HepG2 (cell line): Measurements from ENCODE around the gene IFIT3. TPM values are rescaled to one million over a fixed set of nuclear protein-coding genes. Genes with fewer than 3 reads are reported as not detected.

Experiments
- AHR ChIP-seq: IDR thresholded peaks from 2 replicates; pipeline ENCODE4 v1.6.1; 2018; ENCODE audit warnings: missing genetic modification reagents, missing compliant biosample characterization
- ARNTL ChIP-seq: sonication (generic); formaldehyde crosslinking; IDR thresholded peaks from 2 replicates; pipeline ENCODE4 v1.4.0; 2020; ENCODE audit warnings: mild to moderate bottlenecking, missing genetic modification reagents
- BORCS8-MEF2B ChIP-seq: sonication (generic); formaldehyde crosslinking; IDR thresholded peaks from 2 replicates; pipeline ENCODE4 v1.8.0; 2022; ENCODE audit warnings: mild to moderate bottlenecking, missing genetic modification reagents
- DNMT1 ChIP-seq: sonication (generic); formaldehyde crosslinking; IDR thresholded peaks from 2 replicates; pipeline ENCODE4 v1.5.1; 2020; ENCODE audit warnings: mild to moderate bottlenecking, missing genetic modification reagents
- FOSL1 ChIP-seq: sonication (generic); formaldehyde crosslinking; IDR thresholded peaks from 2 replicates; pipeline ENCODE4 v1.9.0; 2021; ENCODE audit warnings: missing genetic modification reagents, borderline replicate concordance
- HMGA1 ChIP-seq: sonication (generic); formaldehyde crosslinking; conservative IDR thresholded peaks from 2 replicates; pipeline ENCODE4 v1.4.0; 2020; ENCODE audit warnings: missing genetic modification reagents
- HNF4A ChIP-seq: sonication (generic); formaldehyde crosslinking; IDR thresholded peaks from 2 replicates; pipeline ENCODE4 v1.4.0; 2020; ENCODE audit warnings: missing genetic modification reagents
- KDM6A ChIP-seq: IDR thresholded peaks from 2 replicates; pipeline ENCODE4 v1.6.1; 2016; ENCODE audit warnings: low read depth
- NCOA5 ChIP-seq: sonication (generic); formaldehyde crosslinking; IDR thresholded peaks from 2 replicates; pipeline ENCODE4 v1.4.0; 2020; ENCODE audit warnings: missing genetic modification reagents
- PAWR ChIP-seq: sonication (generic); formaldehyde crosslinking; IDR thresholded peaks from 2 replicates; pipeline ENCODE4 v1.4.0; 2020; ENCODE audit warnings: missing genetic modification reagents, mild to moderate bottlenecking, borderline replicate concordance
- STAT5B ChIP-seq: sonication (generic); formaldehyde crosslinking; IDR thresholded peaks from 2 replicates; pipeline ENCODE4 v1.4.0; 2020; ENCODE audit warnings: missing genetic modification reagents
- STAT6 ChIP-seq: sonication (generic); formaldehyde crosslinking; IDR thresholded peaks from 2 replicates; pipeline ENCODE4 v1.4.0; 2020; ENCODE audit warnings: missing genetic modification reagents, mild to moderate bottlenecking, borderline replicate concordance
- TBP ChIP-seq: sonication (generic); formaldehyde crosslinking; IDR thresholded peaks from 2 replicates; pipeline ENCODE4 v1.5.0; 2020; ENCODE audit warnings: missing genetic modification reagents
- TEAD2 ChIP-seq: sonication (generic); formaldehyde crosslinking; IDR thresholded peaks from 2 replicates; pipeline ENCODE4 v1.9.0; 2021; ENCODE audit warnings: missing genetic modification reagents
- TMF1 ChIP-seq: sonication (generic); formaldehyde crosslinking; IDR thresholded peaks from 2 replicates; pipeline ENCODE4 v1.8.1; 2022; ENCODE audit warnings: low read depth, missing genetic modification reagents
- ZFP82 ChIP-seq: sonication (generic); formaldehyde crosslinking; IDR thresholded peaks from 2 replicates; pipeline ENCODE4 v1.5.1; 2020; ENCODE audit warnings: mild to moderate bottlenecking, missing genetic modification reagents, borderline replicate concordance
- ZNF232 ChIP-seq: sonication (generic); formaldehyde crosslinking; IDR thresholded peaks from 2 replicates; pipeline ENCODE4 v1.4.0; 2020; ENCODE audit warnings: missing genetic modification reagents, borderline replicate concordance
- ZNF263 ChIP-seq: sonication (generic); formaldehyde crosslinking; IDR thresholded peaks from 2 replicates; pipeline ENCODE4 v1.4.0; 2020; ENCODE audit warnings: missing genetic modification reagents
- ZNF350 ChIP-seq: sonication (generic); formaldehyde crosslinking; IDR thresholded peaks from 2 replicates; pipeline ENCODE4 v1.4.0; 2020; ENCODE audit warnings: mild to moderate bottlenecking, low read depth, missing genetic modification reagents, borderline replicate concordance
- ZNF546 ChIP-seq: sonication (generic); formaldehyde crosslinking; conservative IDR thresholded peaks from 2 replicates; pipeline ENCODE4 v1.8.1; 2023; ENCODE audit warnings: mild to moderate bottlenecking, missing genetic modification reagents
- ZNF564 ChIP-seq: sonication (generic); formaldehyde crosslinking; IDR thresholded peaks from 2 replicates; pipeline ENCODE4 v1.8.1; 2023; ENCODE audit warnings: mild to moderate bottlenecking, missing genetic modification reagents
- ZNF790 ChIP-seq: sonication (generic); formaldehyde crosslinking; IDR thresholded peaks from 2 replicates; pipeline ENCODE4 v1.8.0; 2022; ENCODE audit warnings: missing genetic modification reagents, mild to moderate bottlenecking, borderline replicate concordance
- polyA plus RNA-seq, 8 experiments: library from polyadenylated mRNA; depleted of rRNA in 3 of 8; stranded (reverse) in 7 of 8; unstranded in 1 of 8; fragments of >200 nt; fragmentation: Illumina TruSeq in 4 of 8; extraction: Trizol in 4 of 8; gene quantifications; 2 replicates each; pipeline versions ENCODE4 v1.2.1 to v1.2.3, GENCODE V29; 2011 to 2016; ENCODE audit warnings: low read depth in 4 of 8, missing spikeins in 1 of 8, mixed read lengths in 1 of 8; ENCODE audit not compliant: insufficient read depth in 1 of 8
- total RNA-seq, 5 experiments: library from RNA; depleted of rRNA; stranded (reverse); fragments of >200 nt; fragmentation: Illumina TruSeq; extraction: Trizol; gene quantifications; 2 replicates each; pipeline ENCODE4 v1.2.3, GENCODE V29; 2016; ENCODE audit warnings: low read depth in 1 of 5
- TF ChIP-seq, protein P1 (sequence below): sonication (generic); formaldehyde crosslinking; IDR thresholded peaks from 2 replicates; pipeline ENCODE4 v1.8.1; 2023; ENCODE audit warnings: mild to moderate bottlenecking, moderate library complexity, missing genetic modification reagents
- TF ChIP-seq, protein P2 (sequence below): sonication (generic); formaldehyde crosslinking; IDR thresholded peaks from 2 replicates; pipeline ENCODE4 v1.4.0; 2020; ENCODE audit warnings: mild to moderate bottlenecking, missing genetic modification reagents
- TF ChIP-seq, protein P3 (sequence below): IDR thresholded peaks from 2 replicates; pipeline ENCODE4 v1.6.1; 2016

IFIT3 gene
- total and polyA plus RNA-seq, 2 of the 13 experiments (the other 11 are each of a cell fraction or from before 2014, with no cell fraction given): 0.48 to 3.1 TPM

- TF ChIP-seq HNF4A (CRISPR knock-in tag) (peak; percentile 89), AHR (CRISPR knock-in tag) (no peak), DNMT1 (CRISPR knock-in tag) (no peak), ZNF564 (CRISPR knock-in tag) (no peak), TMF1 (no peak), TBP (no peak), ZNF350 (CRISPR knock-in tag) (no peak), TEAD2 (CRISPR knock-in tag) (no peak), PAWR (CRISPR knock-in tag) (no peak), ZFP82 (CRISPR knock-in tag) (no peak), BORCS8-MEF2B (CRISPR knock-in tag) (no peak; the same call in 1 of the 2 replicates), ZNF263 (CRISPR knock-in tag) (no peak), STAT5B (CRISPR knock-in tag) (no peak), ZNF232 (CRISPR knock-in tag) (no peak), ARNTL (0 out of 2 replicates have a peak, but pooled peaks have one; percentile 37), STAT6 (CRISPR knock-in tag) (no peak), ZNF546 (CRISPR knock-in tag) (no peak), ZNF790 (CRISPR knock-in tag) (no peak), FOSL1 (CRISPR knock-in tag) (no peak), KDM6A (peak; percentile 73), NCOA5 (no peak), HMGA1 (no peak)
- TF ChIP-seq, protein P1, sequence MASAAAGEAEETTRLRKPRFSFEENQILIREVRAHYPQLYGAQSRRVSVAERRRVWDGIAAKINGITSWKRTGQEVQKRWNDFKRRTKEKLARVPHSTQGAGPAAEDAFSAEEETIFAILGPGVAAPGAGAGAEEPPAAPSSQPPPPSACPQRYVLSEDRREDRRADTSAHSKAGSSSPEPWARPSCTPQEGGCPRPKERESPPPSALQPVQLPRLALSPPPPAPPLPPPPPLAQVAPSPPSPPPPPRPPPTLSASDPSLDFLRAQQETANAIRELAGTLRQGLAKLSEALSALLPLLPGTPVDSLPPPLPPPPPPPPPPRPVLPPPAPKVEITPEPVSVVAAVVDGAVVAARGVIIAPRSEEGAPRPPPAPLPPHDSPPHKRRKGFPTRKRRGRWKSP (CRISPR knock-in tag): no peak
- TF ChIP-seq, protein P2, sequence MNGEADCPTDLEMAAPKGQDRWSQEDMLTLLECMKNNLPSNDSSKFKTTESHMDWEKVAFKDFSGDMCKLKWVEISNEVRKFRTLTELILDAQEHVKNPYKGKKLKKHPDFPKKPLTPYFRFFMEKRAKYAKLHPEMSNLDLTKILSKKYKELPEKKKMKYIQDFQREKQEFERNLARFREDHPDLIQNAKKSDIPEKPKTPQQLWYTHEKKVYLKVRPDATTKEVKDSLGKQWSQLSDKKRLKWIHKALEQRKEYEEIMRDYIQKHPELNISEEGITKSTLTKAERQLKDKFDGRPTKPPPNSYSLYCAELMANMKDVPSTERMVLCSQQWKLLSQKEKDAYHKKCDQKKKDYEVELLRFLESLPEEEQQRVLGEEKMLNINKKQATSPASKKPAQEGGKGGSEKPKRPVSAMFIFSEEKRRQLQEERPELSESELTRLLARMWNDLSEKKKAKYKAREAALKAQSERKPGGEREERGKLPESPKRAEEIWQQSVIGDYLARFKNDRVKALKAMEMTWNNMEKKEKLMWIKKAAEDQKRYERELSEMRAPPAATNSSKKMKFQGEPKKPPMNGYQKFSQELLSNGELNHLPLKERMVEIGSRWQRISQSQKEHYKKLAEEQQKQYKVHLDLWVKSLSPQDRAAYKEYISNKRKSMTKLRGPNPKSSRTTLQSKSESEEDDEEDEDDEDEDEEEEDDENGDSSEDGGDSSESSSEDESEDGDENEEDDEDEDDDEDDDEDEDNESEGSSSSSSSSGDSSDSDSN: no peak
- TF ChIP-seq, protein P3, sequence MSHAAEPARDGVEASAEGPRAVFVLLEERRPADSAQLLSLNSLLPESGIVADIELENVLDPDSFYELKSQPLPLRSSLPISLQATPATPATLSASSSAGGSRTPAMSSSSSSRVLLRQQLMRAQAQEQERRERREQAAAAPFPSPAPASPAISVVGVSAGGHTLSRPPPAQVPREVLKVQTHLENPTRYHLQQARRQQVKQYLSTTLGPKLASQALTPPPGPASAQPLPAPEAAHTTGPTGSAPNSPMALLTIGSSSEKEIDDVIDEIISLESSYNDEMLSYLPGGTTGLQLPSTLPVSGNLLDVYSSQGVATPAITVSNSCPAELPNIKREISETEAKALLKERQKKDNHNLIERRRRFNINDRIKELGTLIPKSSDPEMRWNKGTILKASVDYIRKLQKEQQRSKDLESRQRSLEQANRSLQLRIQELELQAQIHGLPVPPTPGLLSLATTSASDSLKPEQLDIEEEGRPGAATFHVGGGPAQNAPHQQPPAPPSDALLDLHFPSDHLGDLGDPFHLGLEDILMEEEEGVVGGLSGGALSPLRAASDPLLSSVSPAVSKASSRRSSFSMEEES (CRISPR knock-in tag): peak; percentile 75; the same call in 1 of the 2 replicates
Observed at GRCh38 chr10:89332123-89332633, 4.4 kb downstream of the IFIT3 start (continued).
